Type B pancreatic cell (in vitro differentiated cells): ENCODE data around the gene SUGP1. TPM values are rescaled to one million over a fixed set of nuclear protein-coding genes. Genes with fewer than 3 reads are reported as not detected.

ENCODE experiments used
- DNase-seq: peaks from one replicate; pipeline ENCODE4 v3.0.0; 2021; ENCODE audit warnings: mixed read lengths; ENCODE audit not compliant: unreplicated experiment; ENCODE audit errors: extremely low spot score
- H3K27ac Mint-ChIP-seq: 2 replicates; pipeline ENCODE4 v1.8.0; 2021; ENCODE audit warnings: mild to moderate bottlenecking, mixed read lengths
- H3K27me3 Mint-ChIP-seq: 2 replicates; pipeline ENCODE4 v1.8.0; 2021; ENCODE audit warnings: mixed read lengths
- H3K36me3 Mint-ChIP-seq: 2 replicates; pipeline ENCODE4 v1.8.0; 2021; ENCODE audit warnings: mixed read lengths
- H3K4me1 Mint-ChIP-seq: one replicate; pipeline ENCODE4 v1.8.0; 2021; ENCODE audit warnings: mixed read lengths; ENCODE audit not compliant: unreplicated experiment
- H3K4me3 Mint-ChIP-seq: 2 replicates; pipeline ENCODE4 v1.8.0; 2021; ENCODE audit warnings: mild to moderate bottlenecking, mixed read lengths
- H3K9me3 Mint-ChIP-seq: 2 replicates; pipeline ENCODE4 v1.8.0; 2021; ENCODE audit warnings: mixed read lengths
- CTCF ChIP-seq: fragments of 200-600 bp; sonication (generic); conservative IDR thresholded peaks from 2 replicates; pipeline ENCODE4 v1.5.0; 2021; ENCODE audit warnings: antibody characterized with exemption, mild to moderate bottlenecking
- total RNA-seq: library from RNA; stranded (reverse); gene quantifications from 2 replicates; pipeline ENCODE4 v1.2.1, GENCODE V29; 2021; ENCODE audit warnings: low replicate concordance

SUGP1 gene
- total RNA-seq, 1 donor from 2014 or later: 86.8 TPM

DNA sequence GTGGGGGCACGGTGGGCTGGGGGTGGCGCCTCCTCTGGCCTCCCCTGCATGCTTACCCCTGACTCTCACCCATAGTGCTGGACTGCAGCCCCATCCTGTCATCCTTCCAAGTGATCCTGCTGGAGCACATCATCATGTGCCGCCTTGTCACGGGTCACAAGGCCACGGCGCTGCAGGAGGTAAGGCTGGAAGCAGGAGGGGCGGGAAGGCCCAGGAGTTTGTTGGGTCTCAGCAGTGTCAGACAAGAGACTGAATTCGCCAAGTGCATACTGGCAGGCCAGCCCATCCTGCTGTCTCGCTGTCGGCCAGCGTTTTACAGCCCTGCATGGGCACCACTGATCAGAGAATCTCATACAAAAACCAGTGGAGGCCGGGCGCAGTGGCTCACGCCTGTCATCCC, 23.5 kb upstream of the SUGP1 start:
- no peaks in the 10 kb centered on the region for H3K4me1 Mint-ChIP-seq
- no peaks in the 10 kb centered on the region for H3K9me3 Mint-ChIP-seq
- no peak for TF ChIP-seq CTCF
- H3K36me3 Mint-ChIP-seq: peaks cover 3% of the 10 kb centered on the region
- no peaks in the 10 kb centered on the region for H3K27me3 Mint-ChIP-seq
- H3K4me3 Mint-ChIP-seq: no peak overlapping the region
- no peak overlapping the region for H3K27ac Mint-ChIP-seq
- no peak for DNase-seq

DNA sequence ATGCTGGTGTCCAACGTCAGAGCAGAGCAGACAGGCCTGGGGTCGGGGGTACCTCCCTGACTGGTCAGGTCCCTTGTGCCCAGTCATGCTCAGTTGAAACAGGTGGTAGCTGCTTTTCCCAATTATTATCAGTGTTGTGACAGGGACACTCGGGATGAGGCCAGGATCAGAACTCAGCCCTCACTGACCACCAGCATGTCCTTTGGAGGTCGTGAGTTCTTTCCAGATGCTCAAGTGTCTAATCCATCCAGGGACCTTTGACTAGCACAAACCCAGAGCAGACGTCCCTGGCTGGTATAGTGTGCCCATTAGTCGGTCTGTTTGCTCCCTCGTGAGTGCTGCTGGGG, 22.7 kb upstream of the SUGP1 start:
- no peaks in the 10 kb centered on the region for H3K27me3 Mint-ChIP-seq
- peaks cover 10% of the 10 kb centered on the region for H3K36me3 Mint-ChIP-seq
- no peaks in the 10 kb centered on the region for H3K4me1 Mint-ChIP-seq
- no peaks in the 10 kb centered on the region for H3K9me3 Mint-ChIP-seq
- TF ChIP-seq CTCF: peak; percentile 48
- DNase-seq: no peak
- no peak overlapping the region for H3K4me3 Mint-ChIP-seq
- peak overlapping the region; percentile 31 for H3K27ac Mint-ChIP-seq

- Mint-ChIP-seq H3K9me3 (no peaks in the 10 kb centered on the region), H3K4me3 (no peak overlapping the region), H3K36me3 (peaks cover 10% of the 10 kb centered on the region), H3K4me1 (no peaks in the 10 kb centered on the region), H3K27me3 (no peaks in the 10 kb centered on the region), H3K27ac (peak overlapping the region; percentile 31)
- TF ChIP-seq CTCF: peak; percentile 95
- peak; percentile 87 for DNase-seq
Measured at GRCh38 chr19:19342086-19343015, 22.0 kb upstream of the SUGP1 start.

DNA sequence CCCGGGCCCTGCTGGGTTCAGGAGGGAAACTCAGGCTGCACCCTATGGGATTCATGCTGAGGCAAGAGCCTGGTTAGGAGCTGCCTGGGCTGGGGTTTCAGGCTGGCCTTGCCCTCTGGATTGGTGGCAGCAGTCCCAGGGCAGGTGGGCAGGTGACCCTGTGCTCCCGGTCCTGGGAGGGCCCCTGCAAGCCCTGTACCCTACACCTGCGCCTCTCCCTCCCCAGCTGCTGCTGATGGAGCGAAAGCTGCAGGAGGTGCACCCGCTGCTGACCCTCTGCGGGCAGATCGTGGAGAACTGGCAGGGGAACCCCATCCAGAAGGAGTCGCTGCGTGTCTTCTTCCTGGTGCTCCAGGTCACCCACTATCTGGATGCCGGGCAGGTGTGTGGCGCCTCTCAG, 20.7 kb upstream of the SUGP1 start:
- DNase-seq: no peak
- Mint-ChIP-seq H3K27ac (no peak overlapping the region), H3K4me3 (no peak overlapping the region), H3K36me3 (peaks cover 7% of the 10 kb centered on the region), H3K4me1 (no peaks in the 10 kb centered on the region), H3K9me3 (no peaks in the 10 kb centered on the region), H3K27me3 (no peaks in the 10 kb centered on the region)
- TF ChIP-seq CTCF: no peak

DNA sequence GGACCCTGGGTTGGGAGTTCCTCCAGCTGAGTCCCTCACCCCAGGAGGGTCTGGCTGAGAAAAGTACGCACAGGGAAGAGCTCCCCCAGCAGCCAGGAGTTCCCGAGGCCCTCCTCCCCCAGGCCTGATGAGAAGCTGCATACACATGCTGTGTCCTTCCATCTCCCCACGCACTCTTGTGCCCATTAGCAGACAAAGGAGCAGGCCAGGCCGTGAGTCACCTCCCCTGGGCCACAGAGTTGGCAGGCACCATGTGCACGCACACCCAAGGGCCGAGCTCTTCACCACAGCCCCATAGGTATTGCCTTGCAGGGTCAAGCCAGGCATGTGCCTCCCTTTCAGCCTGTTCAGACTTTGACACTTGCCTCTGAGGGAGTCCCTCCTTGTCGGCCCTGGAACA, 17.8 kb upstream of the SUGP1 start:
- no peaks in the 10 kb centered on the region for H3K27me3 Mint-ChIP-seq
- H3K4me1 Mint-ChIP-seq: no peaks in the 10 kb centered on the region
- no peak for DNase-seq
- no peak for TF ChIP-seq CTCF
- H3K4me3 Mint-ChIP-seq: no peak overlapping the region
- no peak overlapping the region for H3K27ac Mint-ChIP-seq
- no peaks in the 10 kb centered on the region for H3K9me3 Mint-ChIP-seq
- H3K36me3 Mint-ChIP-seq: peaks cover 7% of the 10 kb centered on the region
